ENCODE data around the gene IL22.

DNA sequence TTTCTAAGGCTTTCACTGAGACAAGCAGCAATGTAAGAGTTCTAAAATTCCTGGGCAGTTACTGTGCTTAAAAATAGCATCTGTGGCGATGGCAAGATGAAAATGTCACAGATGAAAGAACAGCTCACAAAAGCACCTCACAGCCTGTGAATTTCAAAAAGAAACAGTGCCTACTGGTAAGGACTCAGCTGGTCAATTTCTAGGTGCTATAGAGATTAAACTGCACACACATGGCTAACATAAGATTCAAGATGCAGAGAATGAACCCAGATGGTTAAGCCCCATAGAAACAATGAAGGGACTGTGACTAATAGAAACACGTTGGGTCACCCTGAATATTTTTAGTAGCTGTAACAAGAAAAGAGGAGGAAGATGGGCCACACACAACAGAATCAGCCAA, 15.8 kb downstream of the IL22 start:
- TF ChIP-seq, protein P1, sequence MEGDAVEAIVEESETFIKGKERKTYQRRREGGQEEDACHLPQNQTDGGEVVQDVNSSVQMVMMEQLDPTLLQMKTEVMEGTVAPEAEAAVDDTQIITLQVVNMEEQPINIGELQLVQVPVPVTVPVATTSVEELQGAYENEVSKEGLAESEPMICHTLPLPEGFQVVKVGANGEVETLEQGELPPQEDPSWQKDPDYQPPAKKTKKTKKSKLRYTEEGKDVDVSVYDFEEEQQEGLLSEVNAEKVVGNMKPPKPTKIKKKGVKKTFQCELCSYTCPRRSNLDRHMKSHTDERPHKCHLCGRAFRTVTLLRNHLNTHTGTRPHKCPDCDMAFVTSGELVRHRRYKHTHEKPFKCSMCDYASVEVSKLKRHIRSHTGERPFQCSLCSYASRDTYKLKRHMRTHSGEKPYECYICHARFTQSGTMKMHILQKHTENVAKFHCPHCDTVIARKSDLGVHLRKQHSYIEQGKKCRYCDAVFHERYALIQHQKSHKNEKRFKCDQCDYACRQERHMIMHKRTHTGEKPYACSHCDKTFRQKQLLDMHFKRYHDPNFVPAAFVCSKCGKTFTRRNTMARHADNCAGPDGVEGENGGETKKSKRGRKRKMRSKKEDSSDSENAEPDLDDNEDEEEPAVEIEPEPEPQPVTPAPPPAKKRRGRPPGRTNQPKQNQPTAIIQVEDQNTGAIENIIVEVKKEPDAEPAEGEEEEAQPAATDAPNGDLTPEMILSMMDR (IDR thresholded peaks at IDR 0.05): no peak
- TF ChIP-seq POLR2AphosphoS5 (IDR thresholded peaks at IDR 0.05; ENCODE audit: insufficient read depth in 1 of 2, low read depth in 1 of 2): no peak
- no peak for TF ChIP-seq POLR2A (IDR thresholded peaks at IDR 0.05)

All from vagina (tissue), 2 donors.